Hematopoietic multipotent progenitor cell treated with erythropoietin and hydrocortisone succinate and interleukin-3 and kit ligand, for 6 days (in vitro differentiated cells): ENCODE results near the gene ST3GAL2.

Experiments
- DNase-seq: peaks from one replicate; pipeline ENCODE4 v3.0.0-alpha.2; 2015

ST3GAL2 gene, protein sequence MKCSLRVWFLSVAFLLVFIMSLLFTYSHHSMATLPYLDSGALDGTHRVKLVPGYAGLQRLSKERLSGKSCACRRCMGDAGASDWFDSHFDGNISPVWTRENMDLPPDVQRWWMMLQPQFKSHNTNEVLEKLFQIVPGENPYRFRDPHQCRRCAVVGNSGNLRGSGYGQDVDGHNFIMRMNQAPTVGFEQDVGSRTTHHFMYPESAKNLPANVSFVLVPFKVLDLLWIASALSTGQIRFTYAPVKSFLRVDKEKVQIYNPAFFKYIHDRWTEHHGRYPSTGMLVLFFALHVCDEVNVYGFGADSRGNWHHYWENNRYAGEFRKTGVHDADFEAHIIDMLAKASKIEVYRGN

DNA sequence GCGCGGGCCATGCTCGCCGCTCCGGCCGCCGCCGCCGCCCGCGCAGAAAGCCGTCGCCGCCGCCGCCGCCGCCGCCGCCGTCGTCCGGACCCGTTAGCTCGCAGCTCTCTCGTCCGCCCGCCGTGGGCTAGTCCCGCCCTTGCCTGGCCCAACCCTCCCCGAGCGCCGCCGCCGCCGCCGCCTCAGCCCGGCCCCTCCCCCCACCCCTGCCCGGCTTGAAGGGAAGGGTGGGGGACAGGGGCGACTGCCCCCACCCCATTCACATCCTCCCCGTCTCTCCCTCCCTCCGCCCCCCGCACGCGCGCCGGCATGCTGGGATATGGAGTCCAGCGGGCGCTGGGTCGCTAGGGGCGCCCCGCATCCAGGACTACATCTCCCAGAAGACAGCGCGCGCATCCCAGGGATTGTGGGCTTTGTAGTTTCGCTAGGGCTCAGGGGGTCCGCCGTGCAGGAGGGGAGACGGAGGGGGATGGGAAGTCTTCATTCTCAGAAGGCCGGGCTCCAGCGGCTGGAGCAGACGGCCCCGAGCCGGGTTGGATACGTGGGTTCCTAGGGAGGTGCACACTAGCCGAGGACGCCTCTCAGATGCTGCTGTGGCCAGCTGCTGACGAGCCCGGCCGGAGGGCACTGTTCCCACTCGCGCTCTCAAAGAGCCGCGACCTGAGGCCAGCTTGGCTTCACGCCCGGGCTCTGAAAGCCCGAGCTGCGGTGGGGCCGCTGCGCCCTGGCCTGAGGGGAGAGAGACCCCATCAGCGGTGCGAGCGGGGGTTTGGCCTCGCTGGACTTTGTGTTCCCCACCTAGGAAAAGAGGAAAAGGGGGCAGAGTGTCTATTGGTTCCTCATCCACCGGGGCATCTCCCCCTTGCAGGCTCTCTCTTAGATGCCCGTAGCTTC is at the start of gene ST3GAL2:
TSS of gene ST3GAL2 (minus strand) at position 132 of the 894 bp plus-strand sequence. CDS start 40,570 bp downstream, outside the sequence.
- DNase-seq, result peak; percentile 97

DNA sequence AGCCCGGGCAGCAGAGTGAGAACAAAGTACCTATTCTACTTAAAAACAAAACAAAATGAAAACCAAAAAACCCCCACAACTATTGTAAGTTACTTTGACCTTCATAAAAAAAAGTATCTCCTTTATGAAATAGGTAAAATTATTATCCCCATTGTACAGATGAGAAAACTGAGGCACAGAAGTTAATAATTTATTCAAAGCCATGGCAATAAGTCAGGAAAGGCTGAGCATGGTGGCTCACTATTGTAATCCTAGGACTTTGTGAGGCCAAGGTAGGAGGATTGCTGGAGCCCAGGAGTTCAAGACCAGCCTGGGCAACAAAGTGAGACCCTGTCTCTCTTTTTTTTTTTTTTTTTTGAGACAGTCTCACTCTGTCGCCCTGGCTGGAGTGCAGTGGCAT is 46.0 kb upstream of the ST3GAL2 start:
- no peak for DNase-seq

DNA sequence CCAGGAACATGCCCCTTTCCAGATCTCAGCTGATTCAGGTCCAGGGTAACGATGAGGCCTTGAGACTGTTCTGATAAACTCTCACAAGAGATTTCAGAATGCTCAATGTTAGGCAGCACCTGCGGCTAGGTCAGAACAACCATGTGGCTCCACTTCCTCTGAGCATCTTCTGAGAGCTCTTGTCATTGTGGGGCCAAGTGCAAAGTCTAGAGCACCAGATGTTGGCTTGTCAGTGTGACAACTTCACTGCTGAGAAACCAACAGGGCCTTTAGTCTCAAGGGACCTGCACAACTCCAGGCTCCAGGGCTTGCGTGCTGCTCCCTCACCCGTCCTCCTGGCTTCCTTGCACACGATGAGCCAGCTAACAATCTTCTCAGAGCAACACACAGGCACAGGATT is 44.5 kb upstream of the ST3GAL2 start:
- DNase-seq, result no peak

DNA sequence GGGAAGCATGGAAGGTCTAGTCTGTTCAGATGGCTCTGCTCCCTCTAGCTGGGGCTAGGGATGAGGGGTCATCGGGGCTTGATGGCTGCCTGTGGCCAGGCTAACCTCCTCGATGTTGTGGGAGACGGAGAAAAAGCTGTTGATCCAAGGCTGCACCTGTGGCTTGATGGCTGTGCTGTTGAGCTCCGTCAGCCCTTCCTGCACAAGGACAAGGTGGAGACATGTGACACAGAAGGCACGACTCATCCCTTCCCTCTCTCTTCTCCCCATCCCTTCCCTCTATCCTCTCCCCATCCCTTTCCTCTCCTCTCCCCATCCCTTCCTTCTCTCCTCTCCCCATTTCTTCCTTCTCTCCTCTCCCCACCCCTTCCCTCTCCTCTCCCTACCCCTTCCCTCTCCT is 43.7 kb upstream of the ST3GAL2 start:
- no peak for DNase-seq

DNA sequence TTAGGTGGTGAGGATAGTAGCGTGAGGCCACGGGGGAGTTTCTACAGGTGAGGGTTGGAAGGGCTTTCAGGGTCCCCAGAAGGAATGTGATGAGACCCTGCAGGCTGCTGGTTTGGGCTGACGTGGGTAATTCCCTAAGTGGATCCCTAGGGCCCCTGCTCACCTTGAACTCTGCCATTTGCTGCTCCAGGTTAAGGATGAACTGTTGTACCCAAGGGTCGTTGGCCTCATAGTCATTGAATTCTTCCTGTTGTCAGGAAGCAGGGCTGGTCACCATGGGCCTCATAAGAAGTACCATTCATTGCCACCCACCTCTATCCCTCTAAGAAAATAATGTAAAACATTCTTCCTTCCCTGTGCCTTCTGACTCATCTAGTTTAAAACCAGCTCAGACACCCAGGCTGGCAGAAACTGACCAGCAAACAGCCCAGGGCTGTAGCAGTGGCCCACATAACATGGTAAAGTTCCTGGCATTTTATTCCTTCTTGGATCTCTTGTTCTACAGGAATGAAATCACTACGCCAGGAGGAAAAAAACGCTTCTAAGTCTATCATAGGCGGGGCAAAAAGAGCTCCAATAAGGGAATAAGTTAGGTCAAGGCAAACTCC is 43.1 kb upstream of the ST3GAL2 start:
- DNase-seq, result no peak

DNA sequence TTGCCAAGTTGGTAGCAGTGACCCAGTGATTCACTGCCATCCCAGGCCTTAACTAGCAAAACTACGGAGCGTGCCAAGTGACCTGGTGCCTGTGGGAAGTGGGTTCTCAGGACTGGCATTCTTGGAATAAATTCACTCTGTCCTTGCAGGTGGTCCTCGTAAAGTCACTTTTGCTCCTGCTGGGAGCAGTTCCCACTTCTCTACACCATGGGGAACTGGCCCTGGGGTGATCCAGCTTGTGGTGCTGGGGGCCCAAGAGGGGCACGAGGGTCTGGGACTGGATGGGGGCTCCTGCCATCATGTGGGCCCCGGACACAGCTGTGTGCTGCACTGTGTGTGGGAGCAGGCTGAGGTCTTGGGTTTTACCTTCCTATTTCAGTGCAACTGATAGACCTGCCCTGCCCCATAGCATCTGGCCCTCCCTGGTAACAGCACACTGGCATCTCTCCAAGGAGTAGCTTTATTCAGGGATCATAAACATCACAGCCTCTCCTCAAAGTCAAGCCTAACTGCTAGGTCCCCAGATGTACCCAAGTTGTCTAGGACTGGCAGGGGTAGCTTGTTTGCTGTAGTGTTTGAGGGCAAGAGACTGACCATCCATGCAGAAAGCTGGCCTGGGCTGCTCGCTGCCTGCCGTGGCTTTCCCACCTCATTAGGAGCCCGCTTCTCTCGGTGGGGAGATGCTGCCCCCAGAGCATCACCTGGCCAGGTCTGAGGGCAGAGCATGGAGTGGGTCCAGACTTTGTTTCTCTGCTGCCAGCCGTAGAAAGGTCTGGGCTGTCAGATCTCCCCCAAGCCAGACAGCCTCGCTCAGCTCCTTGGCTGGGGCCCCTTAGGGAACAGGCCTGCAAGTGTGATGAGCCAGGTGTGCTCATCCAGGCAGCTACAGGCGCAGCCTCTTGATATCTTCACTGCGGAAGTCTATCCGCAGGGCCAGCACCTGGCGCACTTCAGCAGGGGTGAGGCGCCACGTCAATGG is 41.5 kb upstream of the ST3GAL2 start:
- DNase-seq, result peak; percentile 42

DNA sequence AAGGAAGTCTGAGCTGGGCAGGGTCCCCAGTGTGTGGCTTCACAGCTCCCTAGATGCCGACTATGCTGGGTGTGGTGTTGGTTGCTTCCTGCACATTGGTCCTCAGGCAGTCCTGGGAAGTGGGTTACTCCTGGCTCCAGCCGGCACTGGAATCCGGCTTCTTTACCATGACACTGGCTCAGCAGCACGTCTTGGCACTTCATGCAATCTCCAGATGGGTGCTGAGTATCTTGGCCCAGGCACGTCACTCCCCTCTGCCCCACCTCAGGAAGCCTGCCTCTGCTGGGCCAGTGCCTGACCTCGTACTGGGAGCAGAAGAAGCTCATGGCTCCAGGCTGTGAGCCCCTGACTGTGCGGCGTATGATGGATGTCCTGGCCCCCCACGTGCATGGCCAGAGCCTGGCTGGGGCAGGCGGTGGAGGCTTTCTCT is 40.0 kb upstream of the ST3GAL2 start:
- no peak for DNase-seq

DNA sequence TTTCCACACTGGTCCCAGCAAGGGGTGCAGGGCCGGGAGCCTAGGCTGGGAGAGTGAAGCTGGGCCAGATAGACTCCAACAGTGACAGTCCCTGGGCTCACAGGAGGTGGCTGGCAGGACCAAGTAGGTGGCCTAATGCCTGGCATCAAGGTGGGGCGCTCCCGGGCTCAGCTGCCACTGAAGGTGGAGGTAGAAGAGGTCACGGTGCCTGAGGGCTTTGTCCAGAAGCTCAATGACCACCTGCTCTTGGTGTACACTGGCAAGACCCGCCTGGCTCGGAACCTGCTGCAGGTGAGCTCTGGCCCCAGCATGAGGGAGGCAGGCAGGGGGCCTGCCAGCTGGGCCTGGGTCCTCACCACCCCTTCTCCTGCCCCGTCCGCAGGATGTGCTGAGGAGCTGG is 39.3 kb upstream of the ST3GAL2 start:
- DNase-seq, result no peak

DNA sequence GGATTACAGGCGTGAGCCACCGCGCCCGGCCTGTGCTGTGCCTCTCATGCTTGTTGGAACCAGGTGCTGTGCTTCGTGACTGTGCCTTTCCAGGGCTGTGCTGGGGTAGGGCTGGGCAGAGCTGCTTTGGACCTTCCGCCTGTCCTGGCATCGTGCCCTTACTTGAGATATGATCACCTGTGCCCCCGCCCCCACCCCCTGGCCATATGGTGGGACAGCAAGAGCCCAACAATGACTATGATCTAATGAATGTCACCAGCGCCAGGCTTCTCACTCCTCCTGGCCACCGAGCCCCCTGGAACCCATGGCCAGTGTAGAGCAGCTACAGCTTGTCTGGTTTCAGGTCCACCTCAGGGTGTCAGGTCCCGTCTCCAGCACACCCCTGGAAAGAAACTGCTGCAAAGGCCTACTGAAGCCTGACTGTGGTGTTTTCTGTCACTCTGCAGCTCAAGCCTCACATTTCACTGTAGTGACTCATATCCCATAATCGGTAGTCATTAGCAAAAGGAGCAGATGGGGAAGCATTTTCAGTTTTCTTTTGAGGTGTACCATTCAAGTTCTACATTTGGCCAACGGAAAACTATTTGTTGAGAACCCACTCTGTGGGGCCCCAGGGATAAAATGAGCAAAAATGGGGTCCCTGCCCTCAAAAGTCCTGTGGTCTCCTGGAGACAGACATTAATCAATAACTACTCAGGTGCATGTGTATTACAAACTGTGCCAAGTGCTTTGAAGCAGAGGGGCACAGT is 37.5 kb upstream of the ST3GAL2 start:
- DNase-seq, result no peak

DNA sequence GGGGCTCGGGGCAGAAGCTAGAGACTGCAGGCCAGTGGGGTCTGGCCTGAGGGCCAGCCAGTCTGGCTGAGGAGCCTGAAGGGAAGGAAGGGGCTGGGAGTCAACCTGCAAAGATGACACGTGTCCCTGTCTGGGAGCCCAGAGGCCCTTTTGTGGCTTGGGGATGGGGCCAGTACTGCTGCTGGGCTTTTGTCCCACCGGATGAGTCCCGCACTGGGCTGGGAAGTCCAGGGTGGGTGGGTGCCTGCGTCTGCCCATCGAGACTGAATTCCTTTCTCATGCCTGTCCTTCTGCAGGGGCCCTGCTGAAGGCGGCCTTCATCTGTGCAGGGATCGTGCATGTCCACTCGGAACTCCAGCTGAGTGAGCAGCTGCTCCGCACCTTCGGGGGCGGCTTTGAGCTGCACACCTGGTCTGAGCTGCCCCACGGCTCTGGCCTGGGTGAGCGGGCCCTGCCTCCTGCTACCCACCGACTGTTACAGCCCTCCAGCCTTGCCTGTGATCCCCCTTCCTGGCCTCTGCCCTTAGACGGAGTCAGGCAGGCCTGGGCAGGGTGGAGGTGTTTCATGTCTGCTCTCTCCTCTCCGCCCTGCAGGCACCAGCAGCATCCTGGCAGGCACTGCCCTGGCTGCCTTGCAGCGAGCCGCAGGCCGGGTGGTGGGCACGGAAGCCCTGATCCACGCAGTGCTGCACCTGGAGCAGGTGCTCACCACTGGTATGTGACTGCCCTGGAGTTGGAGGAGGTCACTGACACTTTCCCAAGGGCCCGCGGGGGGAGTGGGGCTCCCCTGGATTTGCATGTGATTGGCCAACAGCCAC is 36.4 kb upstream of the ST3GAL2 start:
- DNase-seq, result no peak

DNA sequence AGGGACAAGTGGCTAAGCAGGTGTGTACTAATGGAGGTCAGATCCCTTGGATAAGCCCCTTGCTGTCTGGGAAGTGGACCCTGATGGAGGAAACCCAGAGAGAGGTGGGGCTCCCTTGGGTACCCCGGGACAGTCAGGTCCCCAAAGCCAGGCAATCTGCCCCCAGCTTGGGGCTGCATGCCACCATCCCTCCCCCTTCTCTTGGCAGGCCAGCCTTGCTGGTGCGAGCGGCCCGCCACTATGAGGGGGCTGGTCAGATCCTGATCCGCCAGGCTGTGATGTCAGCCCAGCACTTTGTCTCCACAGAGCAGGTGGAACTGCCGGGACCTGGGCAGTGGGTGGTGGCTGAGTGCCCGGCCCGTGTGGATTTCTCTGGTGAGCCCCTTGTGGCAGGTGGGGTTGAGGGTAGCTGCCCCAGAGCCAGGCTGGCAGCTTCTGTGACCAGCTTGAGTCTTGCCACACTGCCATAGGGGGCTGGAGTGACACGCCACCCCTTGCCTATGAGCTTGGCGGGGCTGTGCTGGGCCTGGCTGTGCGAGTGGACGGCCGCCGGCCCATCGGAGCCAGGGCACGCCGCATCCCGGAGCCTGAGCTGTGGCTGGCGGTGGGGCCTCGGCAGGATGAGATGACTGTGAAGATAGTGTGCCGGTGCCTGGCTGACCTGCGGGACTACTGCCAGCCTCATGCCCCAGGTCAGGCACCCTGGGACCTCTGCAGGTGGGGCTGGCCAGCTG is 35.6 kb upstream of the ST3GAL2 start:
- DNase-seq, result no peak

DNA sequence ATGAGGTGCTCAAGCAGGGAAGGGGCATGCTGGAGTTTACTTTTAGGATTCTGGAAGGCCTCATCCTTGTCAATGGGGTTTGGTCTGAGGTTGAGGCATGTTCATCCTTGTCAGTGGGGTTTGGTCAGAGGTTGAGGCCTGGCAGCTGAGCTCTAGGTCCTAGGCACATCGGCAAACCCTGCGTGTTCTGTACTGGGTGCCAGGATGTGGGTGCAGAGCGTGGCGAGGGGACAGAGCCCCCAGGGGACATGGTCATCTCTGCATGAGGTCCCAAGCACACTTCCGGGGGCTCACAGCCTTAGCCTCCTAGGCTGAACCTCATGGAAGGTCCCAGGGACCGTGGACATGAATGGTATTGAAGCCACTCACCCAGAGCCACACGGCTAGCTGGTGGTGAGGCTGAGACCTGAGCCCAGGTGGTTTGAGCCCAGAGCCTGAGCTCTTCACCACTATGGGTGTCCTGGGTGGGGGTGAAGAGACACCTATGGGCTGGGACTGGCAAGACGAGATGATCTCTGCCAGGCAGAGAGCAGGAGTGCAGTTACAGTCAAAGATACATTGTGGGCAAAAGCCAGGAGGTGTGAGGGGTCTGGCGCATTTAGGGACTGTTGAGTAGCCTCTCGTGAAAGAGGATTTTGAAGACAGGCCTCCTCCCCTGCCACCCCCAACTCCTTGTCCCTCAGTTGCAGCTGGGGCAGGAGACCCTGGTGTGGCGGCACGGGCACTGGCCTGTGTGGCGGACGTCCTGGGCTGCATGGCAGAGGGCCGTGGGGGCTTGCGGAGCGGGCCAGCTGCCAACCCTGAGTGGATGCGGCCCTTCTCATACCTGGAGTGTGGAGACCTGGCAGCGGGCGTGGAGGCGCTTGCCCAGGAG is 34.8 kb upstream of the ST3GAL2 start:
- DNase-seq, result peak; percentile 40

DNA sequence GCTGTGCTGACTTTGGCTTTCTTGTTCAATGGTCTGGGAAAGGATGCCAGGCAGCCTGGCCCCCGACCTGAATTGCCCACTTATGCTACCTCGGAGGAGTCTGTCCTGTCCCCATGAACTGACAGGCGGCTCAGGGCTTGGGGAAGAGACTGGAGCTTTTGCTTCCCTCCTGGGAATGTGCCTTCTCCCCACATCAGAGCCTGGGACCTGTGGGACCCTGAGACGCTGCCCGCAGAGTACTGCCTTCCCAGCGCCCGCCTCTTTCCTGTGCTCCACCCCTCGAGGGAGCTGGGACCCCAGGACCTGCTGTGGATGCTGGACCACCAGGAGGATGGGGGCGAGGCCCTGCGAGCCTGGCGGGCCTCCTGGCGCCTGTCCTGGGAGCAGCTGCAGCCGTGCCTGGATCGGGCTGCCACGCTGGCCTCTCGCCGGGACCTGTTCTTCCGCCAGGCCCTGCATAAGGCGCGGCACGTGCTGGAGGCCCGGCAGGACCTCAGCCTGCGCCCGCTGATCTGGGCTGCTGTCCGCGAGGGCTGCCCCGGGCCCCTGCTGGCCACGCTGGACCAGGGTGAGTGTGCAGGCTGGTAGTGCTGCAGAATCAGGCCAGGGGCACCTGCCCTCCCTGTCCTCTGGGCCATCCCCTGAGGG is 34.0 kb upstream of the ST3GAL2 start:
- no peak for DNase-seq

DNA sequence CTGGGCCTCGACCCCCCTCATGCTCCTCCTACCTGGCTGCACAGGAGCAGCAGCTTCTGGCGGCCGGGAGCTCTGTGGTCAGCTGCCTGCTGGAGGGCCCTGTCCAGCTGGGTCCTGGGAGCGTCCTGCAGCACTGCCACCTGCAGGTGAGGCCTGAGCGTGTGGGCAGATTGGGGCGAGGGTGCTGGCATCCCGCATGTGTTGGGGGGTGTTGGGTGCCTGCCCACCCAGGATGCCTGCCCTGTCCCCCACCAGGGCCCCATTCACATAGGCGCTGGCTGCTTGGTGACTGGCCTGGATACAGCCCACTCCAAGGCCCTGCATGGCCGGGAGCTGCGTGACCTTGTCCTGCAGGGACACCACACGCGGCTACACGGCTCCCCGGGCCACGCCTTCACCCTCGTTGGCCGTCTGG is 32.0 kb upstream of the ST3GAL2 start:
- no peak for DNase-seq

DNA sequence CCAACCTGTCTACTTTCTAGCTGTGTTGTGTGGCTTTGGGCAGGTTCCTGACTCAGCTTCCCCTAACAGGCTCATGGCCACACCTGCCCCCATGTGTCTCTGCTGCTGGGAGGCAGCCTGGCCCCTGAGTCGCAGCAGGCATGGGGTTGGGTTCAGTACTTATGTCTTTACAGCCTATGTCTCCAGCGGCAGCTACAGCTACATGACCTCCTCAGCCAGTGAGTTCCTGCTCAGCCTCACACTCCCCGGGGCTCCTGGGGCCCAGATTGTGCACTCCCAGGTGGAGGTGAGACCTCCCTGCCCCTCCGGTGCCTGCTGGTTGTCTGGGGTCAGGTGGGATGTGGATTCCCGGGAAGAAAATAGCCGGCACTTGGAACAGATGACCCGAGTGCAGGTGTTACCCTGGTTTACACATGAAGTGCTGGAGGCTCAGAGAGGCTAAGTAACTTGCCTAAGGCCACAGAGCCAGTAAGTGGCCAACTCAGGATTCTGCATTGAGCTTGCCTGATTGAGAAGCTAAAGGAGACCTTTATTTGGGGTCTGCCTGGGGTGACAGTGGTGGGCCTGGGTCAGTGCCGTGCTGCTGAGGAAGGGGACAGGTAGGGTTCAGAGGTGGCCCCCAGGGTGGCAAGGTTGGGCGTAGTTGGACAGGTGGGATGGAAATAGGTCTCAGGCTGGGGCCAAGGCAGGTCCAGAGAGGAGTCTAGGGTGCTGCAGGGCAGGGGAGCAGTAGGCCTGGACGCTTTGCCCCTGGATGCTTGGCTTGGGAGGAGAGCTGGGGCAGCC is 31.4 kb upstream of the ST3GAL2 start:
- DNase-seq, result no peak

DNA sequence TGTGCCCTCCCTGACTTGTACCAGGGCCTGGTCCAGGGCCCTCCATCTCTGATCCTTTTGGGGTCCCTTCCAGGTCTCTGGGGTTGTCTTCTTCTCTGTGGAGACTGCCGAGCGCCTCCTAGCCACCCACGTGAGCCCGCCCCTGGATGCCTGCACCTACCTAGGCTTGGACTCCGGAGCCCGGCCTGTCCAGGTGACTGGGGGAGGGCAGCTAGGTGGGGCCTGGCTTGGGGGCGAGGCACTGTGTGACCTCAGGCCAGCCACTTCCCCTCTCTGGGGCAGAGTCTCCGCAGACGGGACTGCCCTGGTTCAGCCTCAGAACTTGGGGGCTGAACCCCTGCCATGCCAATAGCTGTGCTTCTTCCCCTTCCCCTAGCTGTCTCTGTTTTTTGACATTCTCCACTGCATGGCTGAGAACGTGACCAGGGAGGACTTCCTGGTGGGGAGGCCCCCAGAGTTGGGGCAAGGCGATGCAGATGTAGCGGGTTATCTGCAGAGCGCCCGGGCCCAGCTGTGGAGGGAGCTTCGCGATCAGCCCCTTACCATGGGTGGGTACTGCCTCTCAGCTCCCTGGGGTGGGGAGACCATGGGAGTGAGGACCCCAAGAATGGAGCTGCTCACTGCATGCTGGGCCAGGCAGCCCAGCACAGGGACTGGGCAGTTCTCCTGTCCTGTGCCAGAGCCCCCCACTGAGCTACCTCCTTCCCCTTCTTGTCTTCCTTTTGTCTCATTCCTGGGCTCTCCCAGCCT is 30.1 kb upstream of the ST3GAL2 start:
- no peak for DNase-seq

DNA sequence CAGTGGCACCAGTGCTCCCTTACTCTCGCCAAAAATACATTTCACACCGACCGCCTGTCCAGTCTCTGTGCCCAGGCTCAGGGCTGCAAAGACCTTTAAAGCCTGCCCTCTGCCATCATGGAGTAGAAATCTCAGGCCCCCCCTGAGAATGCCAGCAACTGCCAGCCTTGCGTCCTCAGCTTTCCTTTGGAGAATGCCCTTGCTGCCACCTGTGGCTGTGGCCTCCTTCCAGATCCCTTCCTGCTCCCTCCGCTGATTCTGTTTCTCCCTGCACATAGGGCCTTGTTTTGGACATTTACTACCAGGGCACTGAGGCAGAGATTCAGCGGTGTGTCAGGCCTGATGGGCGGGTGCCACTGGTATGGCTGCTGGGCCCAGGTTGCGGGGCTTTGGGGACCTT is 28.7 kb upstream of the ST3GAL2 start:
- DNase-seq, result no peak
